ENCODE measurements around the gene GUCY2D. TPM values are rescaled to one million over a fixed set of nuclear protein-coding genes. Genes with fewer than 3 reads are reported as not detected.

Gene GUCY2D
- total RNA-seq, 6 donors from 2014 or later, result 2.6 to 5.0 (median 3.8) TPM; not detected in 3

GRCh38 chr17:7972131-7972785 is 30.2 kb upstream of the GUCY2D start:
- WGBS, 2 donors, result 93 to 97% methylated on average over 8 of the region's 8 CpGs
- no peak for ATAC-seq (ENCODE audit: low FRiP score in 2 of 2)

GRCh38 chr17:7974638-7975131 is 27.7 kb upstream of the GUCY2D start:
- Histone ChIP-seq H3K27ac (no peak overlapping the region), H3K36me3 (no peaks in the 10 kb centered on the region), H3K27me3 (no peaks in the 10 kb centered on the region), H3K4me3 (no peak overlapping the region), H3K4me1 (no peaks in the 10 kb centered on the region), H3K9me3 (peaks cover 8 to 23% (median 15%) of the 10 kb centered on the region in 4 donors)
- TF ChIP-seq CTCF (IDR thresholded peaks at IDR 0.05) (no peak), EP300 (IDR thresholded peaks at IDR 0.05) (no peak), POLR2A (IDR thresholded peaks at IDR 0.05) (no peak), POLR2AphosphoS5 (IDR thresholded peaks at IDR 0.05) (no peak)
- no peak for DNase-seq
- no peak for ATAC-seq (ENCODE audit: low FRiP score in 2 of 2)

More at GRCh38 chr17:7972131-7972785, 30.2 kb upstream of the GUCY2D start:
- Histone ChIP-seq H3K4me1 (no peaks in the 10 kb centered on the region), H3K36me3 (no peaks in the 10 kb centered on the region), H3K4me3 (no peak overlapping the region), H3K9me3 (peaks cover 8 to 23% (median 15%) of the 10 kb centered on the region in 4 donors), H3K27me3 (no peaks in the 10 kb centered on the region), H3K27ac (no peak overlapping the region)
- TF ChIP-seq POLR2AphosphoS5 (IDR thresholded peaks at IDR 0.05) (no peak), POLR2A (IDR thresholded peaks at IDR 0.05) (no peak), CTCF (IDR thresholded peaks at IDR 0.05) (no peak), EP300 (IDR thresholded peaks at IDR 0.05) (no peak)
- DNase-seq, result no peak

GRCh38 chr17:7977039-7977438 is 25.4 kb upstream of the GUCY2D start:
- TF ChIP-seq EP300 (IDR thresholded peaks at IDR 0.05), result no peak
- TF ChIP-seq POLR2AphosphoS5 (IDR thresholded peaks at IDR 0.05), result no peak
- no peak for TF ChIP-seq CTCF (IDR thresholded peaks at IDR 0.05)
- no peak for TF ChIP-seq POLR2A (IDR thresholded peaks at IDR 0.05)
- WGBS, 2 donors, result 76 to 77% methylated on average over 4 of the region's 4 CpGs
- no peak overlapping the region for H3K4me3 ChIP-seq
- DNase-seq (no peak), ATAC-seq (ENCODE audit: low FRiP score in 2 of 2) (no peak)
- no peak overlapping the region for H3K27ac ChIP-seq
- peaks cover 8 to 23% (median 15%) of the 10 kb centered on the region in 4 donors for H3K9me3 ChIP-seq
- H3K27me3 ChIP-seq, result no peaks in the 10 kb centered on the region
- H3K36me3 ChIP-seq, result no peaks in the 10 kb centered on the region
- H3K4me1 ChIP-seq, result peaks cover 0 to 4% (median 0%) of the 10 kb centered on the region in 4 donors

GRCh38 chr17:7977805-7978204 is 24.6 kb upstream of the GUCY2D start:
- Histone ChIP-seq H3K27me3 (no peaks in the 10 kb centered on the region), H3K36me3 (no peaks in the 10 kb centered on the region), H3K9me3 (peaks cover 8 to 23% (median 15%) of the 10 kb centered on the region in 4 donors), H3K4me3 (no peak overlapping the region), H3K4me1 (peaks cover 0 to 5% (median 2%) of the 10 kb centered on the region in 4 donors), H3K27ac (no peak overlapping the region)
- DNase-seq (no peak), ATAC-seq (ENCODE audit: low FRiP score in 2 of 2) (no peak)
- TF ChIP-seq POLR2AphosphoS5 (IDR thresholded peaks at IDR 0.05) (no peak), POLR2A (IDR thresholded peaks at IDR 0.05) (no peak), EP300 (IDR thresholded peaks at IDR 0.05) (no peak), CTCF (IDR thresholded peaks at IDR 0.05) (no peak)
- WGBS, 2 donors, result 82 to 88% methylated on average over 5 of the region's 5 CpGs

GRCh38 chr17:7982173-7982572 is 20.2 kb upstream of the GUCY2D start:
- TF ChIP-seq POLR2A (IDR thresholded peaks at IDR 0.05) (no peak), EP300 (IDR thresholded peaks at IDR 0.05) (no peak), POLR2AphosphoS5 (IDR thresholded peaks at IDR 0.05) (no peak), CTCF (IDR thresholded peaks at IDR 0.05) (no peak)
- 65 to 79% methylated on average over 7 of the region's 7 CpGs for WGBS, 2 donors
- Histone ChIP-seq H3K4me1 (peaks cover 0 to 5% (median 2%) of the 10 kb centered on the region in 4 donors), H3K4me3 (no peak overlapping the region), H3K27me3 (no peaks in the 10 kb centered on the region), H3K27ac (no peak overlapping the region), H3K36me3 (no peaks in the 10 kb centered on the region), H3K9me3 (no peaks in the 10 kb centered on the region)
- ATAC-seq (ENCODE audit: low FRiP score in 2 of 2) (peak in 1 of 2 donors; percentile 79), DNase-seq (no peak)

Data from upper lobe of left lung (tissue), 6 donors.